B cell (primary cell): Measurements from ENCODE around the gene PRPS1L1. TPM values are rescaled to one million over a fixed set of nuclear protein-coding genes. Genes with fewer than 3 reads are reported as not detected.

ENCODE experiments used
- ATAC-seq: fragments of 200-7000 bp; cut with Tn5 transposase; one replicate; pipeline ENCODE4 v1.10.0; 2021; ENCODE audit warnings: low read depth, mild to moderate bottlenecking, moderate number of reproducible peaks, moderate library complexity
- CTCF ChIA-PET: fragments of 350-600 bp; sonication (Branson Sonifier 250); formaldehyde crosslinking; loops from one replicate; lab custom pipeline; 2021; ENCODE audit warnings: antibody characterized with exemption, inconsistent platforms; lab: Charles Lee
- POLR2A ChIA-PET: fragments of 350-600 bp; sonication (Branson Sonifier 250); formaldehyde crosslinking; loops from one replicate; lab custom pipeline; 2021; ENCODE audit warnings: antibody characterized with exemption; lab: Charles Lee
- DNase-seq: peaks from one replicate; pipeline ENCODE4 v3.0.0; 2013
- H2AFZ ChIP-seq: 2 replicates; pipeline ENCODE4 v1.6.1; 2012; ENCODE audit warnings: mild to moderate bottlenecking, low read depth, low read length; ENCODE audit not compliant: insufficient read depth, poor library complexity, severe bottlenecking
- H3K27ac ChIP-seq, 2 donors: 1 replicate in 1 of 2; 2 replicates in 1 of 2; pipeline ENCODE4 v1.5.1; 2012 to 2013; ENCODE audit warnings: low read length in 2 of 2, mild to moderate bottlenecking in 2 of 2, moderate library complexity in 1 of 2
- H3K27me3 ChIP-seq, 4 experiments: fragments of 200-600 bp in 1 of 4; sonication (generic) in 1 of 4; replicated peaks in 1 of 4; 1 replicate in 2 of 4; 2 replicates in 2 of 4; pipeline versions ENCODE4 v1.6.1 to v1.7.0; 2013 to 2016; ENCODE audit warnings: low read length in 3 of 4, mild to moderate bottlenecking in 2 of 4, mixed read lengths in 1 of 4, moderate library complexity in 1 of 4; ENCODE audit not compliant: insufficient read depth in 4 of 4, control insufficient read depth in 3 of 4; ENCODE audit errors: control extremely low read depth in 1 of 4
- H3K36me3 ChIP-seq, 2 experiments: replicated peaks in 1 of 2; 1 replicate in 1 of 2; 2 replicates in 1 of 2; pipeline versions ENCODE4 v1.6.1 to v1.7.1; 2013; ENCODE audit warnings: low read length in 1 of 2; ENCODE audit not compliant: insufficient read depth in 2 of 2, control insufficient read depth in 1 of 2; ENCODE audit errors: control extremely low read depth in 1 of 2, extremely low read depth in 1 of 2
- H3K4me1 ChIP-seq, 2 donors: fragments of 200-600 bp in 1 of 2; sonication (generic) in 1 of 2; 1 replicate in 1 of 2; 2 replicates in 1 of 2; pipeline versions ENCODE4 v1.5.1 to v1.6.1; 2013 to 2017; ENCODE audit warnings: low read length in 2 of 2; ENCODE audit not compliant: control insufficient read depth in 2 of 2, insufficient read depth in 2 of 2
- H3K4me2 ChIP-seq: replicated peaks from 2 replicates; pipeline ENCODE3; 2012; ENCODE audit warnings: mild to moderate bottlenecking, low read depth, low read length; ENCODE audit not compliant: poor library complexity, severe bottlenecking
- H3K4me3 ChIP-seq, 5 experiments: fragments of 200-600 bp in 1 of 5; sonication (generic) in 1 of 5; 1 replicate in 3 of 5; 2 replicates in 2 of 5; pipeline versions ENCODE4 v1.5.1 to v1.7.0; 2011 to 2016; ENCODE audit warnings: low read length in 4 of 5, mild to moderate bottlenecking in 4 of 5, low read depth in 2 of 5, control low read depth in 1 of 5, moderate library complexity in 1 of 5; ENCODE audit not compliant: insufficient read depth in 1 of 5; ENCODE audit errors: control extremely low read depth in 1 of 5, extremely low read depth in 1 of 5
- H3K79me2 ChIP-seq: fragments of 200-600 bp; sonication (generic); one replicate; pipeline ENCODE4 v1.6.0; 2016; ENCODE audit warnings: low read length; ENCODE audit not compliant: control insufficient read depth, insufficient read depth
- H3K9ac ChIP-seq: fragments of 200-600 bp; sonication (generic); 2 replicates; pipeline ENCODE4 v1.6.1; 2017; ENCODE audit warnings: mild to moderate bottlenecking, low read length, moderate library complexity
- H3K9me3 ChIP-seq, 3 donors: one replicate each; pipeline versions ENCODE4 v1.6.1 to v1.7.1; 2013; ENCODE audit warnings: low read length in 2 of 3; ENCODE audit not compliant: control insufficient read depth in 2 of 3, insufficient read depth in 1 of 3; ENCODE audit errors: control extremely low read depth in 1 of 3
- H4K20me1 ChIP-seq: 2 replicates; pipeline ENCODE4 v1.6.0; 2012; ENCODE audit warnings: mild to moderate bottlenecking, low read length; ENCODE audit not compliant: insufficient read depth, control insufficient read depth, poor library complexity, severe bottlenecking
- H3K27ac Mint-ChIP-seq: one replicate; pipeline ENCODE4 v1.8.0; 2021; ENCODE audit warnings: mixed read lengths
- H3K27me3 Mint-ChIP-seq: one replicate; pipeline ENCODE4 v1.8.0; 2021; ENCODE audit warnings: mixed read lengths
- H3K4me1 Mint-ChIP-seq: one replicate; pipeline ENCODE4 v1.8.0; 2021; ENCODE audit warnings: mixed read lengths
- H3K4me3 Mint-ChIP-seq: one replicate; pipeline ENCODE4 v1.8.0; 2021; ENCODE audit warnings: mixed read lengths
- H3K9me3 Mint-ChIP-seq: one replicate; pipeline ENCODE4 v1.8.0; 2022; ENCODE audit warnings: mixed read lengths; ENCODE audit not compliant: insufficient read depth
- EZH2 ChIP-seq: IDR thresholded peaks from 2 replicates; pipeline ENCODE4 v1.6.1; 2012; ENCODE audit warnings: borderline replicate concordance, low read depth, mild to moderate bottlenecking, moderate library complexity, low read length; ENCODE audit not compliant: insufficient read depth, poor library complexity, severe bottlenecking
- WGBS: methylation state at CpG from one replicate; pipeline ENCODE4 v1.1.5; 2013; ENCODE audit warnings: missing lambda C conversion rate; ENCODE audit not compliant: insufficient coverage; 5-methylcytosine and 5-hydroxymethylcytosine counted together
- intact Hi-C: fragments of 100-400 bp; cut with micrococcal nuclease; formaldehyde crosslinking; loops from one replicate; pipeline ENCODE4 v1.10.0; 2022
- polyA plus RNA-seq: library from polyadenylated mRNA; depleted of rRNA; stranded (reverse); fragments of >200 nt; gene quantifications from 2 replicates; pipeline ENCODE4 v1.2.3, GENCODE V29; 2012
- total RNA-seq, 2 donors: library from RNA; stranded (reverse); fragments of 120-200 nt in 1 of 2; gene quantifications; 1 replicate in 1 of 2; 2 replicates in 1 of 2; pipeline versions ENCODE4 v1.2.3 to v1.2.4, GENCODE V29; 2013 to 2022
- TF ChIP-seq, protein P1 (sequence below): fragments of 200-600 bp; IDR thresholded peaks from one replicate; pipeline ENCODE4 v1.8.0; 2022; ENCODE audit warnings: antibody characterized with exemption, mild to moderate bottlenecking

The PRPS1L1 gene
- total and polyA plus RNA-seq, 2 donors (not counting 1 experiment from before 2014, with no cell fraction given), result not detected

DNA sequence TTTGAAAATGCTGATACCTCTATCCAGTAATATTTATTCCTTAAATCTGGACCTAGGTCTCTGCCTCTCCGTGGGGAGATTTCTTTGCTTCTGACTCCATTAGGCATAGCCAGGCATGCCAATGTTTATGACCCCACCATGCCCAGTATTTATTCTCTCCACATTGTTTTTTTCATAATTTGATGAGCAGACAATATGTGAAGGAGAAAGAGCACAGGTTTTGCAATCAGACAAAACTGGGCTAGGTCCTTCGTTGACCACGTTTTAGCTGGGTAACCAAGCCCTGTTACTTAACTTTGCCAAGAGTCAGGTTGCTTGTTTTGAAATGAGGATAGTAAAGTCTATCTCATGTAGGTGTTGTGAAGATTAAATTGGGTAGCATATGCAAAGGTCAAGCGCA, 21.6 kb upstream of the PRPS1L1 start:
- Histone ChIP-seq H3K79me2 (no peaks in the 10 kb centered on the region), H3K4me3 (no peak overlapping the region), H3K9me3 (no peaks in the 10 kb centered on the region), H3K36me3 (no peaks in the 10 kb centered on the region), H3K27me3 (no peaks in the 10 kb centered on the region), H3K4me1 (no peaks in the 10 kb centered on the region), H2AFZ (no peak overlapping the region), H4K20me1 (no peaks in the 10 kb centered on the region), H3K27ac (no peak overlapping the region), H3K4me2 (no peak overlapping the region), H3K9ac (no peak overlapping the region)
- DNase-seq, result no peak
- POLR2A ChIA-PET, result no interaction called here
- H3K4me3 Mint-ChIP-seq, result no peak overlapping the region
- H3K9me3 Mint-ChIP-seq, result no peaks in the 10 kb centered on the region
- TF ChIP-seq, protein P1, sequence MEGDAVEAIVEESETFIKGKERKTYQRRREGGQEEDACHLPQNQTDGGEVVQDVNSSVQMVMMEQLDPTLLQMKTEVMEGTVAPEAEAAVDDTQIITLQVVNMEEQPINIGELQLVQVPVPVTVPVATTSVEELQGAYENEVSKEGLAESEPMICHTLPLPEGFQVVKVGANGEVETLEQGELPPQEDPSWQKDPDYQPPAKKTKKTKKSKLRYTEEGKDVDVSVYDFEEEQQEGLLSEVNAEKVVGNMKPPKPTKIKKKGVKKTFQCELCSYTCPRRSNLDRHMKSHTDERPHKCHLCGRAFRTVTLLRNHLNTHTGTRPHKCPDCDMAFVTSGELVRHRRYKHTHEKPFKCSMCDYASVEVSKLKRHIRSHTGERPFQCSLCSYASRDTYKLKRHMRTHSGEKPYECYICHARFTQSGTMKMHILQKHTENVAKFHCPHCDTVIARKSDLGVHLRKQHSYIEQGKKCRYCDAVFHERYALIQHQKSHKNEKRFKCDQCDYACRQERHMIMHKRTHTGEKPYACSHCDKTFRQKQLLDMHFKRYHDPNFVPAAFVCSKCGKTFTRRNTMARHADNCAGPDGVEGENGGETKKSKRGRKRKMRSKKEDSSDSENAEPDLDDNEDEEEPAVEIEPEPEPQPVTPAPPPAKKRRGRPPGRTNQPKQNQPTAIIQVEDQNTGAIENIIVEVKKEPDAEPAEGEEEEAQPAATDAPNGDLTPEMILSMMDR, result no peak
- no peaks in the 10 kb centered on the region for H3K4me1 Mint-ChIP-seq
- H3K27me3 Mint-ChIP-seq, result peaks cover 9% of the 10 kb centered on the region
- CTCF ChIA-PET, result no interaction called here
- no peak overlapping the region for H3K27ac Mint-ChIP-seq
- intact Hi-C loops, result no loop called here
- WGBS, result 80% methylated on average over 1 of the region's 4 CpGs
- no peak for ATAC-seq

DNA sequence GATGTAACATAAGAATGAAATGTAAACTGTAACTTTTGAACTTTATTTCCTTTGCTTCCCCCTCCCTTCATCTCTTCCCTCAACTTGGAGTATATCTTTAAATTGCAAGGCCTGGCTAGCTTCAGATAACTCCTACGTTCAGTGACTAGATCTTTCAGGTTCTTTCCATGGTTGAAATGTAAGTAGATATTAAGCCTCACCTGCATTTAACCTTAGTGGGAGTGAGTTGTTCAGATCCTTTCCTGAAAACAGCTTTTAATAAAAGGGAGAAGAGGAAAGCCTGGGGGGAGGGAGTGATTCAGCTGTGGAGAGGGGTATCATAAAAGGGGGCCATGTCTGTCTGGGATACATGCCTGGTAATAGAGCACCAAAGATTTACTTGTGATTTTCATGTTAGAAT, 19.0 kb upstream of the PRPS1L1 start:
- no peak overlapping the region for H2AFZ ChIP-seq
- no peaks in the 10 kb centered on the region for H3K27me3 ChIP-seq
- H3K27ac ChIP-seq, result no peak overlapping the region
- no peak overlapping the region for H3K4me2 ChIP-seq
- no peak overlapping the region for H3K4me3 Mint-ChIP-seq
- H3K36me3 ChIP-seq, result no peaks in the 10 kb centered on the region
- intact Hi-C loops, result no loop called here
- no peaks in the 10 kb centered on the region for H3K79me2 ChIP-seq
- no peaks in the 10 kb centered on the region for H3K9me3 ChIP-seq
- TF ChIP-seq, protein P1, result no peak
- no peak for TF ChIP-seq EZH2
- H3K27me3 Mint-ChIP-seq, result peaks cover 9% of the 10 kb centered on the region
- WGBS, result no CpG with 5 or more reads among the region's 1 CpG
- H3K27ac Mint-ChIP-seq, result no peak overlapping the region
- peaks cover 3% of the 10 kb centered on the region for H3K9me3 Mint-ChIP-seq
- H3K4me3 ChIP-seq, result no peak overlapping the region
- DNase-seq (no peak), ATAC-seq (no peak)
- POLR2A ChIA-PET, result no interaction called here
- H3K9ac ChIP-seq, result no peak overlapping the region
- H4K20me1 ChIP-seq, result no peaks in the 10 kb centered on the region
- no peaks in the 10 kb centered on the region for H3K4me1 ChIP-seq
- no peaks in the 10 kb centered on the region for H3K4me1 Mint-ChIP-seq
- CTCF ChIA-PET, result interaction anchor here (0.6 kb wide), 1 partner anchor 62 kb away, joined by 3 read pairs; no protein-coding TSS in a partner anchor
